GM12874 (cell line): Measurements from ENCODE around the gene EYS.

Experiments
- TF ChIP-seq, protein P1 (sequence below): IDR thresholded peaks from 2 replicates; pipeline ENCODE4 v1.5.1; 2011; ENCODE audit warnings: low read depth, mild to moderate bottlenecking, control low read depth, low read length, moderate library complexity; ENCODE audit not compliant: insufficient read depth

The EYS gene

GRCh38 chr6:65707126-65707826, at the start of gene EYS:
Gene EYS (minus strand): TSS chr6:65707226. CDS start chr6:65495410, 211,816 bp downstream.
- TF ChIP-seq, protein P1, sequence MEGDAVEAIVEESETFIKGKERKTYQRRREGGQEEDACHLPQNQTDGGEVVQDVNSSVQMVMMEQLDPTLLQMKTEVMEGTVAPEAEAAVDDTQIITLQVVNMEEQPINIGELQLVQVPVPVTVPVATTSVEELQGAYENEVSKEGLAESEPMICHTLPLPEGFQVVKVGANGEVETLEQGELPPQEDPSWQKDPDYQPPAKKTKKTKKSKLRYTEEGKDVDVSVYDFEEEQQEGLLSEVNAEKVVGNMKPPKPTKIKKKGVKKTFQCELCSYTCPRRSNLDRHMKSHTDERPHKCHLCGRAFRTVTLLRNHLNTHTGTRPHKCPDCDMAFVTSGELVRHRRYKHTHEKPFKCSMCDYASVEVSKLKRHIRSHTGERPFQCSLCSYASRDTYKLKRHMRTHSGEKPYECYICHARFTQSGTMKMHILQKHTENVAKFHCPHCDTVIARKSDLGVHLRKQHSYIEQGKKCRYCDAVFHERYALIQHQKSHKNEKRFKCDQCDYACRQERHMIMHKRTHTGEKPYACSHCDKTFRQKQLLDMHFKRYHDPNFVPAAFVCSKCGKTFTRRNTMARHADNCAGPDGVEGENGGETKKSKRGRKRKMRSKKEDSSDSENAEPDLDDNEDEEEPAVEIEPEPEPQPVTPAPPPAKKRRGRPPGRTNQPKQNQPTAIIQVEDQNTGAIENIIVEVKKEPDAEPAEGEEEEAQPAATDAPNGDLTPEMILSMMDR = no peak

DNA sequence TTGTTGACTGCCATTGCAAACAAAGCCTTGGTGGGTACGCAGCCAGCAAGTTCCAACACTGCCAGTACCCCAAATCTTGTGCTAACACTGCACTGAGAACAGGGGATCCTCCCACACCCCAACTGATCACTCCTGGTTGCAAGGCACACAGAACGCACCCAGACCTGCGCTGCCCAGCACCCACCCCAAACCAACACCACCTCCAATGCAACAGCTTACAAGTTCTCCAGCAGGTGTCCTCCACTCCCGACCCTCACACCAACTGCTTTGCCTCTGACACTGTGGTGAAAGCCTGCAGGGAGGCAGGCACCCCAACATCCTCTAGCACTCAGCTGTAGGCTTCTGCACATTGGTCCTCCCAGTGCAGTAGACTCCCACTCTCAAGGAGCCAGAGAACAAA, 39.3 kb upstream of the EYS start:
- TF ChIP-seq, protein P1 = no peak

DNA sequence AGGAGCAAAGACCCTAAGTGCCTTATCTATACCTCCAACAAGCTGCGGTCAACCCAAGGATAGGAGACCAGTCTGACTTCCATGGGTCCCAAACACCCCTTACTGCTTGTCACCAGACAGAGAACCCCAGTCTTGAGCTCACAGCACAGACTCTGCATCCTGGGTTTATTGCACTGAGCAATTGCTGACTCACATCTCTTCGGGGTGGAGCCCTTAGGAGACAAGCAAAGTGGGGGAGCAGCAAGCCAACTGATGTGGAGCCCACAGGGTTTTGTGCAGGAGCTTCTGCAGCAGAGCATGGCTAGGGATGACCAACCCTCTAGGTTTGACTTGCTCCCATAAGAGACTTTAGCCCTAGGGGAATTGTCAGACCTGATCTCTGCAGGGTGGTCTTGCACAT, 38.6 kb upstream of the EYS start:
- TF ChIP-seq, protein P1 = no peak

GRCh38 chr6:65728879-65729479, 22.0 kb upstream of the EYS start:
- TF ChIP-seq, protein P1 = no peak

DNA sequence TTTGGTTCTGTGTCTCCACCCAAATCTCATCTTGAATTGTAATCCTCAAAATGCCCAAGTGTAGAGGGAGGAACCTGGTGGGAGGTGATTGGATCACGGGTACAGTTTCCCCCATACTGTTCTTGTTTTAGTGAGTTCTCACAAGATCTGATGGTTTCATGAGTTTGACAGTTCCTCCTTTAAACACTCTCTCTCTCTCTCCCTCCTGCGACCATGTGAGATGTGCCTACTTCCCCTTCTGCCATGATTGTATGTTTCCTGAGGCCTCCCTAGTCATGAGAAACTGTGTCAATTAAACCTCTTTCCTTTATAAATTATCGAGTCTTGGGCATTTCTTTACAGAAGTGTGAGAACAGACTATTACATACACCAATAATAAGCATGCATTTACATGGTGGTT, 12.1 kb upstream of the EYS start:
- TF ChIP-seq, protein P1 = no peak

- TF ChIP-seq, protein P1 = no peak
Observed at GRCh38 chr6:65711531-65711930, 4.5 kb upstream of the EYS start.

DNA sequence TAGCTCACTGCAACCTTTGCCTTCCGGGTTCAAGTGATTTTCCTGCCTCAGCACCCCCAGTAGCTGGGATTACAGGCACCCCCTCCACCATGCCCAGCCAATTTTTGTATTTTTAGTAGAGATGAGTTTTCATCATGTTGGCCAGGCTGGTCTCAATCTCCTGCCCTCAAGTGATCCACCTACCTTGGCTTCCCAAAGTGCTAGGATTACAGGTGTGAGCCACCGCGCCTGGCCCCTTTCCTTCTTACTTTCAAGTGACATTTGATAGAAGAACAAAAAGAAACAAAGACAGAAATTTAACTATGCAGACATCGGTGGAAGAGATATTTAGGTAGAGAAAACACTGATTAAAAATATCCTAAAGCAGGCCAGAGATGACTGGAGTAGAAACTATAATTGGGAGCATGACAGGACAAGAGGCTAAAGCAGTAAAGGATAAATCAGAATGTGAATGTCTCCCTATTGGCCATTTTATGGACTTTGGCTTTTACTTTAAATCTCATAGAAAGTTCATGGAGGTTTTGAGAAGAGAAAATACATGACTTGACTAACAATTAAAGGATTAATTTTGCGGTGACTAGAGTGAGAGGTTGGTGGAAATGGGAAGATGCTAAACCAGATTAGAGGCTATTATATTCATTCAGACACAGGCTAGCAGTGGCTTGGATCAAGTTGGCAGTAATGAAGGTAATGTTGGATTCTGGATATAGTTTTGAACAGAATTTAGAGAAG, 2.2 kb upstream of the EYS start:
- TF ChIP-seq, protein P1 = no peak
